B cell (primary cell): Measurements from ENCODE around the gene GGN. TPM values are rescaled to one million over a fixed set of nuclear protein-coding genes. Genes with fewer than 3 reads are reported as not detected.

Source experiments
- ATAC-seq: fragments of 200-7000 bp; cut with Tn5 transposase; one replicate; pipeline ENCODE4 v1.10.0; 2021; ENCODE audit warnings: low read depth, mild to moderate bottlenecking, moderate number of reproducible peaks, moderate library complexity
- CTCF ChIA-PET: fragments of 350-600 bp; sonication (Branson Sonifier 250); formaldehyde crosslinking; loops from one replicate; lab custom pipeline; 2021; ENCODE audit warnings: antibody characterized with exemption, inconsistent platforms; lab: Charles Lee
- POLR2A ChIA-PET: fragments of 350-600 bp; sonication (Branson Sonifier 250); formaldehyde crosslinking; loops from one replicate; lab custom pipeline; 2021; ENCODE audit warnings: antibody characterized with exemption; lab: Charles Lee
- DNase-seq: peaks from one replicate; pipeline ENCODE4 v3.0.0; 2013
- H2AFZ ChIP-seq: 2 replicates; pipeline ENCODE4 v1.6.1; 2012; ENCODE audit warnings: mild to moderate bottlenecking, low read depth, low read length; ENCODE audit not compliant: insufficient read depth, poor library complexity, severe bottlenecking
- H3K27ac ChIP-seq, 2 donors: 1 replicate in 1 of 2; 2 replicates in 1 of 2; pipeline ENCODE4 v1.5.1; 2012 to 2013; ENCODE audit warnings: low read length in 2 of 2, mild to moderate bottlenecking in 2 of 2, moderate library complexity in 1 of 2
- H3K27me3 ChIP-seq, 4 experiments: fragments of 200-600 bp in 1 of 4; sonication (generic) in 1 of 4; replicated peaks in 1 of 4; 1 replicate in 2 of 4; 2 replicates in 2 of 4; pipeline versions ENCODE4 v1.6.1 to v1.7.0; 2013 to 2016; ENCODE audit warnings: low read length in 3 of 4, mild to moderate bottlenecking in 2 of 4, mixed read lengths in 1 of 4, moderate library complexity in 1 of 4; ENCODE audit not compliant: insufficient read depth in 4 of 4, control insufficient read depth in 3 of 4; ENCODE audit errors: control extremely low read depth in 1 of 4
- H3K36me3 ChIP-seq, 2 experiments: replicated peaks in 1 of 2; 1 replicate in 1 of 2; 2 replicates in 1 of 2; pipeline versions ENCODE4 v1.6.1 to v1.7.1; 2013; ENCODE audit warnings: low read length in 1 of 2; ENCODE audit not compliant: insufficient read depth in 2 of 2, control insufficient read depth in 1 of 2; ENCODE audit errors: control extremely low read depth in 1 of 2, extremely low read depth in 1 of 2
- H3K4me1 ChIP-seq, 2 donors: fragments of 200-600 bp in 1 of 2; sonication (generic) in 1 of 2; 1 replicate in 1 of 2; 2 replicates in 1 of 2; pipeline versions ENCODE4 v1.5.1 to v1.6.1; 2013 to 2017; ENCODE audit warnings: low read length in 2 of 2; ENCODE audit not compliant: control insufficient read depth in 2 of 2, insufficient read depth in 2 of 2
- H3K4me2 ChIP-seq: replicated peaks from 2 replicates; pipeline ENCODE3; 2012; ENCODE audit warnings: mild to moderate bottlenecking, low read depth, low read length; ENCODE audit not compliant: poor library complexity, severe bottlenecking
- H3K4me3 ChIP-seq, 5 experiments: fragments of 200-600 bp in 1 of 5; sonication (generic) in 1 of 5; 1 replicate in 3 of 5; 2 replicates in 2 of 5; pipeline versions ENCODE4 v1.5.1 to v1.7.0; 2011 to 2016; ENCODE audit warnings: low read length in 4 of 5, mild to moderate bottlenecking in 4 of 5, low read depth in 2 of 5, control low read depth in 1 of 5, moderate library complexity in 1 of 5; ENCODE audit not compliant: insufficient read depth in 1 of 5; ENCODE audit errors: control extremely low read depth in 1 of 5, extremely low read depth in 1 of 5
- H3K79me2 ChIP-seq: fragments of 200-600 bp; sonication (generic); one replicate; pipeline ENCODE4 v1.6.0; 2016; ENCODE audit warnings: low read length; ENCODE audit not compliant: control insufficient read depth, insufficient read depth
- H3K9ac ChIP-seq: fragments of 200-600 bp; sonication (generic); 2 replicates; pipeline ENCODE4 v1.6.1; 2017; ENCODE audit warnings: mild to moderate bottlenecking, low read length, moderate library complexity
- H3K9me3 ChIP-seq, 3 donors: one replicate each; pipeline versions ENCODE4 v1.6.1 to v1.7.1; 2013; ENCODE audit warnings: low read length in 2 of 3; ENCODE audit not compliant: control insufficient read depth in 2 of 3, insufficient read depth in 1 of 3; ENCODE audit errors: control extremely low read depth in 1 of 3
- H4K20me1 ChIP-seq: 2 replicates; pipeline ENCODE4 v1.6.0; 2012; ENCODE audit warnings: mild to moderate bottlenecking, low read length; ENCODE audit not compliant: insufficient read depth, control insufficient read depth, poor library complexity, severe bottlenecking
- H3K27ac Mint-ChIP-seq: one replicate; pipeline ENCODE4 v1.8.0; 2021; ENCODE audit warnings: mixed read lengths
- H3K27me3 Mint-ChIP-seq: one replicate; pipeline ENCODE4 v1.8.0; 2021; ENCODE audit warnings: mixed read lengths
- H3K4me1 Mint-ChIP-seq: one replicate; pipeline ENCODE4 v1.8.0; 2021; ENCODE audit warnings: mixed read lengths
- H3K4me3 Mint-ChIP-seq: one replicate; pipeline ENCODE4 v1.8.0; 2021; ENCODE audit warnings: mixed read lengths
- H3K9me3 Mint-ChIP-seq: one replicate; pipeline ENCODE4 v1.8.0; 2022; ENCODE audit warnings: mixed read lengths; ENCODE audit not compliant: insufficient read depth
- CTCF ChIP-seq: fragments of 200-600 bp; IDR thresholded peaks from one replicate; pipeline ENCODE4 v1.8.0; 2022; ENCODE audit warnings: antibody characterized with exemption, mild to moderate bottlenecking
- EZH2 ChIP-seq: IDR thresholded peaks from 2 replicates; pipeline ENCODE4 v1.6.1; 2012; ENCODE audit warnings: borderline replicate concordance, low read depth, mild to moderate bottlenecking, moderate library complexity, low read length; ENCODE audit not compliant: insufficient read depth, poor library complexity, severe bottlenecking
- WGBS: methylation state at CpG from one replicate; pipeline ENCODE4 v1.1.5; 2013; ENCODE audit warnings: missing lambda C conversion rate; ENCODE audit not compliant: insufficient coverage; 5-methylcytosine and 5-hydroxymethylcytosine counted together
- intact Hi-C: fragments of 100-400 bp; cut with micrococcal nuclease; formaldehyde crosslinking; loops from one replicate; pipeline ENCODE4 v1.10.0; 2022
- polyA plus RNA-seq: library from polyadenylated mRNA; depleted of rRNA; stranded (reverse); fragments of >200 nt; gene quantifications from 2 replicates; pipeline ENCODE4 v1.2.3, GENCODE V29; 2012
- total RNA-seq, 2 donors: library from RNA; stranded (reverse); fragments of 120-200 nt in 1 of 2; gene quantifications; 1 replicate in 1 of 2; 2 replicates in 1 of 2; pipeline versions ENCODE4 v1.2.3 to v1.2.4, GENCODE V29; 2013 to 2022

The GGN gene
- total and polyA plus RNA-seq, 2 donors (not counting 1 experiment from before 2014, with no cell fraction given), result 0.34 TPM; not detected in 1

DNA sequence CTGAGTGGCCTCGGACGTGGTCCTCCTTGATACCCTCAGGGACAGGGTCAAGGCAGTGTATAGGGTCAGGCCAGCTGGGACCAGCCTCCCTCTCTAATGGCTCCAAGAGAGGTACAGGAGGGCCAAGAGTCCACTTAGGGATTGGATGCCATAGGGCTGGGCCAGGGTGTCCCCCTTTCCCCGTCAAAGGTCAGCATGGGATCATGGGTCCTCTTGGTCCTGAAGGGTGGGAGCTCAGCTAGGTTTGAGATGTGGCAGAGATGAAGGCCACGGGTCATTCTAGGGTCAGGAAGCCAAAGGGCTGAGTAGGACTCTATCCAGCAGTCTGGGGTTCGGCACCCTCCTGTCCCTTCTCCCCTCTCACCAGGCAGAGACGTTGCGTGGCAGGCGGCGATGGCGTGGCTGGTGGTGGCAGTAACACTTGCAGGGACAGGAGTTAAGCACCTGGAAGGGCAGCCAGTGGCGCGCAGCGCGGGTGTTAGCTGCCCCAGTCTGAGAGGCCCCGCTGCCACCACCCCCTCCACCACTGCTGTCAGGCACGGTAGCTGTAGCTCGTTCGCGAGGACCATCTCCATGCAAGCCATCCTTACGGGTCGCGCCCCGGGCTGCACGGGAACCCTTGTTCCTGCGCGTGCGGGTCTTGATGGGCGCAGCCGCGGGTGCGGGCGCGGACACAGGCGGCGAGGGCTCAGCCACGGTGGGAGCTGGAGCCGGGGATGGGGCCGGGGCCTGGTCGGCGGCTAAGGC, 2.6 kb downstream of the GGN start:
- intact Hi-C loops, result loop anchor here (5.0 kb wide), 1 partner anchor 232 kb away; the partner anchor contains the start of genes EIF3K and MAP4K1
- no peaks in the 10 kb centered on the region for H3K9me3 Mint-ChIP-seq
- ChIA-PET POLR2A (interaction anchor here (0.6 kb wide), 1 partner anchor 9 kb away, joined by 4 read pairs; no protein-coding TSS in a partner anchor), CTCF (interaction anchor here (0.8 kb wide), 1 partner anchor 18 kb away, joined by 3 read pairs; the partner anchor contains the start of gene FAM98C)
- 90% methylated on average over 40 of the region's 40 CpGs for WGBS
- peak overlapping the region; percentile 97 for H3K4me2 ChIP-seq
- peak overlapping the region; percentile 52 for H3K4me3 Mint-ChIP-seq
- peaks cover 23% of the 10 kb centered on the region for H3K27me3 Mint-ChIP-seq
- H2AFZ ChIP-seq, result no peak overlapping the region
- H4K20me1 ChIP-seq, result peaks cover 69% of the 10 kb centered on the region
- ATAC-seq (no peak), DNase-seq (no peak)
- no peak overlapping the region for H3K4me3 ChIP-seq
- H3K4me1 Mint-ChIP-seq, result peaks cover 31% of the 10 kb centered on the region
- no peak overlapping the region for H3K27ac ChIP-seq
- H3K27ac Mint-ChIP-seq, result no peak overlapping the region
- peaks cover 2% of the 10 kb centered on the region for H3K79me2 ChIP-seq
- H3K9ac ChIP-seq, result no peak overlapping the region
- H3K27me3 ChIP-seq, result peaks cover 0 to 47% (median 20%) of the 10 kb centered on the region in 4 experiments
- H3K4me1 ChIP-seq, result peaks cover 36% of the 10 kb centered on the region in 2 donors
- no peak for TF ChIP-seq CTCF
- TF ChIP-seq EZH2, result no peak
- H3K36me3 ChIP-seq, result peaks cover 0 to 46% of the 10 kb centered on the region in 2 experiments
- peaks cover 0 to 30% (median 0%) of the 10 kb centered on the region in 3 donors for H3K9me3 ChIP-seq
